ENCODE results near the gene MTHFD2L. TPM values are rescaled to one million over a fixed set of nuclear protein-coding genes. Genes with fewer than 3 reads are reported as not detected.
A peak's percentile ranks its signal among the peaks of the same experiment; 100 is the strongest.

MTHFD2L gene
- total RNA-seq, 6 experiments from 2014 or later: 5.2 to 9.0 (median 8.1) TPM

GRCh38 chr4:74174941-74175340, 17.0 kb downstream of the MTHFD2L start:
- Mint-ChIP-seq H3K9me3 (no peaks in the 10 kb centered on the region), H3K4me3 (no peak overlapping the region), H3K27ac (no peak overlapping the region), H3K36me3 (ENCODE audit: low read depth) (no peaks in the 10 kb centered on the region), H3K4me1 (ENCODE audit: low read depth) (0 out of 2 replicates have a peak, but pooled peaks cover 5% of the 10 kb centered on the region), H3K27me3 (ENCODE audit: insufficient read depth) (no peaks in the 10 kb centered on the region)
- DNase-seq: no peak
- TF ChIP-seq, protein P1, sequence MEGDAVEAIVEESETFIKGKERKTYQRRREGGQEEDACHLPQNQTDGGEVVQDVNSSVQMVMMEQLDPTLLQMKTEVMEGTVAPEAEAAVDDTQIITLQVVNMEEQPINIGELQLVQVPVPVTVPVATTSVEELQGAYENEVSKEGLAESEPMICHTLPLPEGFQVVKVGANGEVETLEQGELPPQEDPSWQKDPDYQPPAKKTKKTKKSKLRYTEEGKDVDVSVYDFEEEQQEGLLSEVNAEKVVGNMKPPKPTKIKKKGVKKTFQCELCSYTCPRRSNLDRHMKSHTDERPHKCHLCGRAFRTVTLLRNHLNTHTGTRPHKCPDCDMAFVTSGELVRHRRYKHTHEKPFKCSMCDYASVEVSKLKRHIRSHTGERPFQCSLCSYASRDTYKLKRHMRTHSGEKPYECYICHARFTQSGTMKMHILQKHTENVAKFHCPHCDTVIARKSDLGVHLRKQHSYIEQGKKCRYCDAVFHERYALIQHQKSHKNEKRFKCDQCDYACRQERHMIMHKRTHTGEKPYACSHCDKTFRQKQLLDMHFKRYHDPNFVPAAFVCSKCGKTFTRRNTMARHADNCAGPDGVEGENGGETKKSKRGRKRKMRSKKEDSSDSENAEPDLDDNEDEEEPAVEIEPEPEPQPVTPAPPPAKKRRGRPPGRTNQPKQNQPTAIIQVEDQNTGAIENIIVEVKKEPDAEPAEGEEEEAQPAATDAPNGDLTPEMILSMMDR (IDR thresholded peaks at IDR 0.05): no peak

- TF ChIP-seq, protein P1 (IDR thresholded peaks at IDR 0.05): no peak
- Mint-ChIP-seq H3K4me3 (no peak overlapping the region), H3K4me1 (ENCODE audit: low read depth) (0 out of 2 replicates have a peak, but pooled peaks cover 5% of the 10 kb centered on the region), H3K9me3 (no peaks in the 10 kb centered on the region), H3K27me3 (ENCODE audit: insufficient read depth) (no peaks in the 10 kb centered on the region), H3K27ac (no peak overlapping the region), H3K36me3 (ENCODE audit: low read depth) (no peaks in the 10 kb centered on the region)
- DNase-seq: no peak
These were observed 17.5 kb downstream of the MTHFD2L start for GRCh38 chr4:74175379-74175778.

DNA sequence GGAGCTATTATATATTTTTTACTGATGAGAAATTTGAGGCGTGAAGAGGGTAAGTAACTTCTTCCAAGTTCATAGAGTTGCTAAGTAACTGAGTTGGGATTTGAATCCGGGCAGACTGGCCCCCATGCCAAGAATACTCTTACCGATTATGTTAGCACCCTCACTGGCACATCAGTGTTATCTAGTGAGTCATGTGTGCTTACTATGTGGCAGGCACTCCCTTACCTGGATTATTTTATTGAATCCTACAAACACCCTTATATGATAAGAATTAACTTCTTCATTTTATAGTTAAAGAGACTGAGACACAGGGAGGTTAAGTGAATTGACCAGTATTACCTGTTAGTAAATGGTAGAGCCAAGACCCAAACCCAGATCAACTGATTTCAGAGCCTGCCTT, 20.9 kb downstream of the MTHFD2L start:
- Mint-ChIP-seq H3K27me3 (ENCODE audit: insufficient read depth) (no peaks in the 10 kb centered on the region), H3K27ac (no peak overlapping the region), H3K4me1 (ENCODE audit: low read depth) (peaks cover 15% of the 10 kb centered on the region), H3K9me3 (no peaks in the 10 kb centered on the region), H3K4me3 (no peak overlapping the region), H3K36me3 (ENCODE audit: low read depth) (peaks cover 5% of the 10 kb centered on the region; the same call in 1 of the 2 replicates)
- TF ChIP-seq, protein P1 (IDR thresholded peaks at IDR 0.05): no peak
- DNase-seq: no peak

DNA sequence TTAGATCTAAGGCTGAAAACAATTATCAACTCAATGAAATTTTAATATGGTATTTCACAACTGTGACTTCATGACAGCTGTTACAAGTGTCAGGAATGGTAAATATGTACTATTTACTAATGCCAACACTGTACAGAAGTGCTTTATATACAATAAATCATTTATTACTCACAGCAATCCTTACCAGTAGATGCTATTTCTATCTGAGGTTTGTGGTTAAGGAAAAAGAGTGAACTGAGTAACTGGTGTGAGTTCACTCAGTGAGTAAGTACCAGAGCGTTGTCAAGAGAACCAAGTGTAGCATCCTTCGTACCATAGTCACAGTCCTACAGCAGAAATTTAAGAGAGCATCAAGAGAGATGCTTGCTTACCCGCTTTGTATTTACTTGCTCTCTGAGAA, 23.3 kb downstream of the MTHFD2L start:
- Mint-ChIP-seq H3K4me1 (ENCODE audit: low read depth) (peaks cover 15% of the 10 kb centered on the region), H3K27ac (no peak overlapping the region)

GRCh38 chr4:74188912-74189311, 31.0 kb downstream of the MTHFD2L start:
- H3K27me3 Mint-ChIP-seq (ENCODE audit: insufficient read depth): no peaks in the 10 kb centered on the region
- H3K36me3 Mint-ChIP-seq (ENCODE audit: low read depth): no peaks in the 10 kb centered on the region
- H3K4me1 Mint-ChIP-seq (ENCODE audit: low read depth): no peaks in the 10 kb centered on the region; the same call in 1 of the 2 replicates
- no peaks in the 10 kb centered on the region for H3K9me3 Mint-ChIP-seq
- H3K27ac Mint-ChIP-seq: no peak overlapping the region
- TF ChIP-seq, protein P1 (IDR thresholded peaks at IDR 0.05): no peak
- H3K4me3 Mint-ChIP-seq: no peak overlapping the region
- DNase-seq: no peak

More for the DNA sequence above, 23.3 kb downstream of the MTHFD2L start:
- TF ChIP-seq, protein P1 (IDR thresholded peaks at IDR 0.05): no peak
- Mint-ChIP-seq H3K9me3 (no peaks in the 10 kb centered on the region), H3K4me3 (no peak overlapping the region), H3K27me3 (ENCODE audit: insufficient read depth) (no peaks in the 10 kb centered on the region), H3K36me3 (ENCODE audit: low read depth) (peaks cover 5% of the 10 kb centered on the region; the same call in 1 of the 2 replicates)
- peak; percentile 77 for DNase-seq
